Loucy (cell line): ENCODE data around the gene ETNK1.

ENCODE experiments used
- EZH2phosphoT487 ChIP-seq: fragments of 200-600 bp; IDR thresholded peaks from 2 replicates; pipeline ENCODE4 v1.6.1; 2018; ENCODE audit warnings: antibody characterized with exemption, mild to moderate bottlenecking, moderate library complexity, borderline replicate concordance
- TF ChIP-seq, protein P1 (sequence below): fragments of 200-600 bp; sonication (generic); conservative IDR thresholded peaks from 2 replicates; pipeline ENCODE4 v1.5.1; 2014; ENCODE audit warnings: mild to moderate bottlenecking, antibody characterized with exemption, low read length

DNA sequence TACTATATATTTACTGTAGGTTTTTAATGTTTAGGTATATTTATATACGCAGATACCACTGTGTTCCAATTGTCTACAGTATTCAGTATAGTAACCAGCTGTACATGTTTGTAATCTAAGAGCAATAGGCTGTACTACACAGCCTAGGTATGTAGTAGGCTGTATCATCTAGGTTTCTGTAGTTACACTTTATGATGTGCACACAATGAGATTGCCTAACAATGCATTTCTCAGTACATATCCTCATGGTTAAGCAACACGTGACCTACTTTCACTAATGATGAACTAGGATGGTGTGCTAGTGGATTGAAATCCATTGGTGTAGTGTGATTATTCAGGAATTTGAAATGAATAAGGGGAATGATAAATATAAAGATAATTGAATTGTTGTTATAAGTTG, 77.7 kb downstream of the ETNK1 start:
- TF ChIP-seq, protein P1, sequence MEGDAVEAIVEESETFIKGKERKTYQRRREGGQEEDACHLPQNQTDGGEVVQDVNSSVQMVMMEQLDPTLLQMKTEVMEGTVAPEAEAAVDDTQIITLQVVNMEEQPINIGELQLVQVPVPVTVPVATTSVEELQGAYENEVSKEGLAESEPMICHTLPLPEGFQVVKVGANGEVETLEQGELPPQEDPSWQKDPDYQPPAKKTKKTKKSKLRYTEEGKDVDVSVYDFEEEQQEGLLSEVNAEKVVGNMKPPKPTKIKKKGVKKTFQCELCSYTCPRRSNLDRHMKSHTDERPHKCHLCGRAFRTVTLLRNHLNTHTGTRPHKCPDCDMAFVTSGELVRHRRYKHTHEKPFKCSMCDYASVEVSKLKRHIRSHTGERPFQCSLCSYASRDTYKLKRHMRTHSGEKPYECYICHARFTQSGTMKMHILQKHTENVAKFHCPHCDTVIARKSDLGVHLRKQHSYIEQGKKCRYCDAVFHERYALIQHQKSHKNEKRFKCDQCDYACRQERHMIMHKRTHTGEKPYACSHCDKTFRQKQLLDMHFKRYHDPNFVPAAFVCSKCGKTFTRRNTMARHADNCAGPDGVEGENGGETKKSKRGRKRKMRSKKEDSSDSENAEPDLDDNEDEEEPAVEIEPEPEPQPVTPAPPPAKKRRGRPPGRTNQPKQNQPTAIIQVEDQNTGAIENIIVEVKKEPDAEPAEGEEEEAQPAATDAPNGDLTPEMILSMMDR = no peak
- no peak for TF ChIP-seq EZH2phosphoT487
